K562 (cell line): ENCODE results near the gene COL23A1.

Source experiments
- CC2D1A ChIP-seq: fragments of 450-650 bp; IDR thresholded peaks from 2 replicates; pipeline ENCODE4 v1.6.1; 2017; ENCODE audit warnings: mild to moderate bottlenecking
- CHD4 ChIP-seq: fragments of 200-600 bp; sonication (generic); IDR thresholded peaks from 3 replicates; pipeline ENCODE4 v1.6.1; 2012; ENCODE audit warnings: low read depth, mild to moderate bottlenecking, mixed read lengths, low read length, inconsistent platforms; ENCODE audit not compliant: insufficient read depth, insufficient replicate concordance, poor library complexity, severe bottlenecking
- HSF4 ChIP-seq: fragments of 250-450 bp; sonication (Bioruptor Pico); IDR thresholded peaks from 2 replicates; pipeline ENCODE4 v2.1.2; 2022; ENCODE audit warnings: mild to moderate bottlenecking, moderate library complexity, borderline replicate concordance
- RCOR1 ChIP-seq, 2 experiments: IDR thresholded peaks; 2 replicates each; pipeline ENCODE4 v1.6.1; 2012; ENCODE audit warnings: low read depth in 2 of 2, low read length in 2 of 2, borderline replicate concordance in 1 of 2, improper control_type of control experiment in 1 of 2
- TCF7 ChIP-seq: sonication (generic); IDR thresholded peaks from 2 replicates; pipeline ENCODE4 v1.6.1; 2016; ENCODE audit warnings: antibody characterized with exemption, borderline replicate concordance
- TOE1 ChIP-seq, 2 experiments: fragments of 450-650 bp in 1 of 2; sonication (generic) in 1 of 2; formaldehyde crosslinking in 1 of 2; IDR thresholded peaks; 2 replicates each; pipeline versions ENCODE4 v1.7.1 to v1.8.0; 2016 to 2022; ENCODE audit warnings: borderline replicate concordance in 2 of 2, mild to moderate bottlenecking in 2 of 2, antibody characterized with exemption in 1 of 2, inconsistent platforms in 1 of 2, low read depth in 1 of 2, missing genetic modification reagents in 1 of 2, moderate library complexity in 1 of 2
- ZFX ChIP-seq: sonication (generic); formaldehyde crosslinking; IDR thresholded peaks from 2 replicates; pipeline ENCODE4 v1.8.0; 2022; ENCODE audit warnings: mild to moderate bottlenecking, missing genetic modification reagents, moderate library complexity
- ZNF263 ChIP-seq: sonication (generic); formaldehyde crosslinking; IDR thresholded peaks from 2 replicates; pipeline ENCODE4 v1.8.0; 2022; ENCODE audit warnings: mild to moderate bottlenecking, missing genetic modification reagents, borderline replicate concordance
- TF ChIP-seq, protein P1 (sequence below), 3 experiments: IDR thresholded peaks in 2 of 3; conservative IDR thresholded peaks in 1 of 3; 2 replicates each; pipeline ENCODE4 v1.5.1; 2011 to 2012; ENCODE audit warnings: low read length in 3 of 3, mild to moderate bottlenecking in 3 of 3, control low read depth in 2 of 3, improper control_type of control experiment in 1 of 3, inconsistent platforms in 1 of 3, low read depth in 1 of 3, mixed read lengths in 1 of 3, moderate library complexity in 1 of 3; ENCODE audit not compliant: insufficient read depth in 2 of 3

DNA sequence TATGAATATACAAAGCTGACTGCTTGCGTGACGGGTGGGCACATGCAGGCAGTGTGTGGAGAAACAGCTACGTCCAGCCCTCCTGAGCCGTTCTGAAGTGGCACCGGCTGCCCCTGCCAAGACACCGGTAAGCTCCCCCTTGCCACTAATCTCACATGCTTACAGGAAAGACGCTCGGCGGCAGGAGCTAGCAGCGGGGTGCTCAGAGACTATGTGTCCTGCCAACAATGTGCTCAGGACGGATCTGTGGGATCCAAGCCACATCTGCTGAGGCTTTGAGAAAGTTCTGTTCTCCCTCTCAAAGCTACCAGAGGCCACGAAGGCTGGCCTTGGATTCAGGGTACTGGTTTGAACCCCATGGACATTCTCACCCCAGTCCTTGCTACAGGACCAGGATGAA, 200.4 kb downstream of the COL23A1 start:
- TF ChIP-seq HSF4 (CRISPR knock-in tag) (no peak), ZNF263 (CRISPR knock-in tag) (no peak), CHD4 (no peak), RCOR1 (IDR thresholded peaks at IDR 0.05; ENCODE audit: borderline replicate concordance in 1 of 2, low read depth in 2 of 2, low read length in 2 of 2) (no peak), CC2D1A (no peak), TOE1 (IDR thresholded peaks at IDR 0.05; ENCODE audit: borderline replicate concordance) (no peak), TOE1 (CRISPR knock-in tag; IDR thresholded peaks at IDR 0.05; ENCODE audit: borderline replicate concordance, low read depth) (no peak), TCF7 (no peak), ZFX (CRISPR knock-in tag) (no peak)
- TF ChIP-seq, protein P1, sequence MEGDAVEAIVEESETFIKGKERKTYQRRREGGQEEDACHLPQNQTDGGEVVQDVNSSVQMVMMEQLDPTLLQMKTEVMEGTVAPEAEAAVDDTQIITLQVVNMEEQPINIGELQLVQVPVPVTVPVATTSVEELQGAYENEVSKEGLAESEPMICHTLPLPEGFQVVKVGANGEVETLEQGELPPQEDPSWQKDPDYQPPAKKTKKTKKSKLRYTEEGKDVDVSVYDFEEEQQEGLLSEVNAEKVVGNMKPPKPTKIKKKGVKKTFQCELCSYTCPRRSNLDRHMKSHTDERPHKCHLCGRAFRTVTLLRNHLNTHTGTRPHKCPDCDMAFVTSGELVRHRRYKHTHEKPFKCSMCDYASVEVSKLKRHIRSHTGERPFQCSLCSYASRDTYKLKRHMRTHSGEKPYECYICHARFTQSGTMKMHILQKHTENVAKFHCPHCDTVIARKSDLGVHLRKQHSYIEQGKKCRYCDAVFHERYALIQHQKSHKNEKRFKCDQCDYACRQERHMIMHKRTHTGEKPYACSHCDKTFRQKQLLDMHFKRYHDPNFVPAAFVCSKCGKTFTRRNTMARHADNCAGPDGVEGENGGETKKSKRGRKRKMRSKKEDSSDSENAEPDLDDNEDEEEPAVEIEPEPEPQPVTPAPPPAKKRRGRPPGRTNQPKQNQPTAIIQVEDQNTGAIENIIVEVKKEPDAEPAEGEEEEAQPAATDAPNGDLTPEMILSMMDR (IDR thresholded peaks at IDR 0.05 in 2 of 3, conservative IDR thresholded peaks at IDR 0.05 in 1 of 3; ENCODE audit: insufficient read depth in 2 of 3, low read depth in 1 of 3, low read length in 3 of 3), result no peak
